Measurements from ENCODE around the gene ADTRP.

DNA sequence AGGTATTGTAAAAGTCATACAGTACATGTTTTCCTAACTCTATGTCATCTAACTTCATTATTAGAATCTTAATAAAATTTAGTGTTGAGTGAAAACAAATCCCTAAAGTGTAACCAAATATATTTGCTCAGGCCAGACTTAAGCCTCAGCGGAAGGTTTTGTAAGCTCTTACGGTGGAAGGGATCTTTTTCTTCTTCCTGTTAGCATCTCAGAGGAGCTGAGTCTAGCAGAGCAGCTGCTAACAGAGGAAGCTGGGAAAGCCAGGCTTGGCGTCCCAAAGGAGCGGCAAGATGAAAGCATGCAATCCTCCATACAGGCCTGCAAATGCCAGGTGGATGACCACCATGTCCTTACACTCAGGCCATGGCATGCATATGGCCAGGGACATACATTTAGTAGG, 72.4 kb downstream of the ADTRP start:
- TF ChIP-seq, protein P1, sequence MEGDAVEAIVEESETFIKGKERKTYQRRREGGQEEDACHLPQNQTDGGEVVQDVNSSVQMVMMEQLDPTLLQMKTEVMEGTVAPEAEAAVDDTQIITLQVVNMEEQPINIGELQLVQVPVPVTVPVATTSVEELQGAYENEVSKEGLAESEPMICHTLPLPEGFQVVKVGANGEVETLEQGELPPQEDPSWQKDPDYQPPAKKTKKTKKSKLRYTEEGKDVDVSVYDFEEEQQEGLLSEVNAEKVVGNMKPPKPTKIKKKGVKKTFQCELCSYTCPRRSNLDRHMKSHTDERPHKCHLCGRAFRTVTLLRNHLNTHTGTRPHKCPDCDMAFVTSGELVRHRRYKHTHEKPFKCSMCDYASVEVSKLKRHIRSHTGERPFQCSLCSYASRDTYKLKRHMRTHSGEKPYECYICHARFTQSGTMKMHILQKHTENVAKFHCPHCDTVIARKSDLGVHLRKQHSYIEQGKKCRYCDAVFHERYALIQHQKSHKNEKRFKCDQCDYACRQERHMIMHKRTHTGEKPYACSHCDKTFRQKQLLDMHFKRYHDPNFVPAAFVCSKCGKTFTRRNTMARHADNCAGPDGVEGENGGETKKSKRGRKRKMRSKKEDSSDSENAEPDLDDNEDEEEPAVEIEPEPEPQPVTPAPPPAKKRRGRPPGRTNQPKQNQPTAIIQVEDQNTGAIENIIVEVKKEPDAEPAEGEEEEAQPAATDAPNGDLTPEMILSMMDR (tag by site-specific recombination; IDR thresholded peaks at IDR 0.05), result no peak
- TF ChIP-seq MZF1 (tag by site-specific recombination; IDR thresholded peaks at IDR 0.05; ENCODE audit: borderline replicate concordance), result no peak

All from HEK293 (cell line).